GM19099 (cell line): ENCODE data around the gene ACER3.

Experiments used
- POLR2A ChIP-seq: IDR thresholded peaks from 3 replicates; pipeline ENCODE4 v1.6.1; 2011; ENCODE audit warnings: low read depth; ENCODE audit not compliant: insufficient read length; ENCODE audit errors: extremely low read depth

Gene ACER3

DNA sequence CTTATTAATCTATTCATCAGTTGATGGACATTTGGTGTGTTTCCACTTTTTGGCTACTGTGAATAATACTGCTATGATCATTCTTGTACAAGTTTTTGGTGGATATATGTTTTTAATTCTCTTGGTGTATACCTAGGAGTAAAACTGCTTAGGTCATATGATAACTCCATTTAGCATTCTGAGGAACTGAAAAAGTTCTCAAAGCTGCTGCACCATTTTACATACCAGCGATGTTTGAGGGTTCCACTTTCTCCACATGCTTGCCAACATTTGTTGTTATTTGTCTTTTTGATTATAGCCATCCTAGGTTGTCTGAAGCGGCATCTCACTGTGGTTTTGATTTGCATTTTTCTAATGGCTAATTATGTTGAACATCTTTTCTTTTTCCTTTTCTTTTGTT, 4.1 kb upstream of the ACER3 start:
- TF ChIP-seq POLR2A: no peak

DNA sequence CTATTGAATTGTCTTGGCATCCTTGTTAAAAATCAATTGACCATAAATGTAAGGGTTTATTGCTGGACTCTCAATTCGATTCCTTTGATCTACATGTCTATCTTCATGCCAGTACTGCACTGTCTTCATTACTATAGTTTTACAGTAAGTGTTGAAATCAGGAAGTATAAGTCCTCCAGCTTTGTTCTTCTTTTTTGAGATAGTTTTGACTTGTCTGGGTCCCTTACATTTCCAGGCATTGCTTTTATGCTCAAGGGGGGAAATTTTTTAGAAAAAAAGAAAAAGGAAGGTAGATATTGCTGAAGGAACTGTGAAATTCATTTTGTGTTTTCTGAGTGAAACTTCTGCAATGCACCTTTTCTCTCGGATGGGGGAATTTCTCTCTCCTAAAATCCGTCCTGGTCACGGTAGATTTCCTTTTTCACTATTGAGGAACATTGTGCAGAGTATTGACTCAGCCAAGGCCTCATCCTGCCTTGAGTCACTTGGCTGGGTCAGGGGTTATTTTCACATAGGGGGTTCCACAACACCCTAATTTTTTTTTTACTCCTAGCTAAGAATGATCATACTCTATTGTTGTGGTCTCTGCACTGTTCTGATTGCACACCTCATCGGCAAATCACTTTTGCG, 2.8 kb upstream of the ACER3 start:
- TF ChIP-seq POLR2A: no peak

DNA sequence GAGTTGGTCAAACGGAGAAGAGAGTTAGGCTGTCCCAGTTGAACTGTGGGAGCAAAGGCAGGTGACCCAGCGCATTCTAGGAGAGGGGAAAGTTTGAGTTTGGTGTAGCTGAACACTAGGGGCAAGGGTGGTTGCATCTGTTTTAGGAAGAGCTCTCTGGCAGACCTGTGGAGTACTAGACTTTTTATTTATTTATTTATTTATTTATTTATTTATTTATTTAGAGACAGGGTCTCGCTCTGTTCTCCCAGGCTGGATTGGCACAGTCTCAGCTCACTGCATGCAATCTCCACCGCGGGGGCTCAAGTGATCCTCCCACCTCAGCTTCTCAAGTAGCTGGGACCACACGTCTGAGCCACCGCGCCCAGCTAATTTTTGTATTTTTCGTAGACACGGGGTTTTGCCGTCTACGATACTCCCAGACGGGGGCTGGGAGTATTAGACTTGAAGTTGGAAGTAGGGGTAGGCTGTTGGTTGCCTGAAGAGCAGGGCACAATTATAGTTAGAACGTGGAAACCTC, 950 bp upstream of the ACER3 start:
- TF ChIP-seq POLR2A: no peak

DNA sequence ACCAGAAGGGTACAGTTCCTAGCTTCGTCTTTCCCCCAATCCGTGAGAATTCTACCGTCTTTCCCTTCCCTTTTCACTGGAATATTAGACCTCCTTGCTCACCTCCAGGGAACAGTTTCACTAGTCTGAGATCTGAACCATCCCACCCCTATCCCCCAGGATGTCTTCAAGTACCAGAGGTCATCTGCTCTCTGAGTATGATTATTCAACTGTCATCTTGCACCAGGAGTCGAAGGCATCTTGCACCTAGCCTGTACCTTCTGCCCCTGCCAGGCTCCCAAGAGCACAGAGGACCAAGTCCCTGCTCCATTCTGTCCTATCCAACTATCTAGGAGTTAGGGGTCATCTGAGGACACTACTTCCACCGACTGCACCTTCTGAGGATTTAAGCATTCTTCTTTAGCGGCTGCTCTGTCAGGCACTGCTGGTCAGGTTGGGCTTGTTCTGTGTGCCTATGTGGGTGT, 804 bp downstream of the ACER3 start:
- no peak for TF ChIP-seq POLR2A

GRCh38 chr11:76863196-76863777, 2.6 kb downstream of the ACER3 start:
- no peak for TF ChIP-seq POLR2A

GRCh38 chr11:76872959-76873827, 12.5 kb downstream of the ACER3 start:
- no peak for TF ChIP-seq POLR2A

DNA sequence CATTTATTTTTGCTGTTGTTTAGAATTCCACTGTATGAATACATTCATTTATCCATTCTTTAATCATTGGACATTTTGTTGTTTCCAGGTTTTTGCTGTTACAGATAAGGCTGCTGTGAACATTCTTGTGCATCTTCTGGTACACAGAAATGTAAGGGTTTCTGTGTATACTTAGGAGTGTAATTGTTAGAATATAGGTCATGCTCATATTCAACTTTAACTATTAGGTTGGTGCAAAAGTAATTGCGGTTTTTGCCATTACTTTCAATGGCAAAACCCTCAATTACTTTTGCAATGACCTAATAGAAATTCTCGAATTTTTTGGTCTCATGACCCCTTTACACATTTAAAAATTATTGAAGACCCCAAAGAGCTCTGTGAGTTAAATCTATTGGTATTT, 17.3 kb downstream of the ACER3 start:
- TF ChIP-seq POLR2A: no peak

DNA sequence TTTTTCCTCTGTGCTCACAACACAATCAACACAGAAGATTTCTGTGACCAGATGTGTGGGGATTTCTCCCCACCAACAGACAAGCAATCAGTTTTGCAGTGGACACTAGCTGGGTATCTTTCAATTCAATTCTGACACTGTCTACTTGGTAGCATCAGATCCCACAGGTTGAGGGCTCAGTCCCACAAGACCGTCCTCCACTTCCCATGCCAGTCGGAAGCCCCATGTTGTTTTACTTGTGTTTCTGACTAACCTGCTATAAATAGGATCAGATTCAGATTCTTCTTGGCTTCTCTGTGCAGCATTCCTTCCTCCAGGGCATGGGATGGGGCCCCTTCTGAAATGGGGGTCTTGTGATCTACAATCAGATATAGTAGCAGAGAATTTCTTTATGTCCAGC, 19.6 kb downstream of the ACER3 start:
- TF ChIP-seq POLR2A: no peak

GRCh38 chr11:76880956-76881355, 20.2 kb downstream of the ACER3 start:
- TF ChIP-seq POLR2A: no peak

- TF ChIP-seq POLR2A: no peak
Measured at GRCh38 chr11:76885390-76886097, 24.8 kb downstream of the ACER3 start.

DNA sequence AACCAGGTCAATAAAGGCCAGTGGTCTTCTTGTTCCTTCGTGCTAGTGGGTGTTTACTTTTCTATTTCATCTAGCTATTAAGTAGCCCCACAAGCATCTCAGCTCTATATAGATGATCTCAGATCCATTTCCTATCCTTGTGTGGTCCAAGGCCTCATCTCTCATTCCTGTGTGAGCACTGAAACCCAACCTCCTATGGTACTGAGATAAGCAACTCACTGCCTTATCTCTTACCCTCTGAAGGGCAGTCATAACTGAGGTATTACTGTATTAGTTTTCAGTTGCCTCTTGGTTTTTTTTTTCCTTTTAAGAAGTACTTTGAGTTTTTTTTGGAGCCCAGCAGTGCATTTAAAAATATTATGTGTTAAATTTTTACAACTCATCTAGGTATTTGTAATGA, 28.3 kb downstream of the ACER3 start:
- TF ChIP-seq POLR2A: no peak

GRCh38 chr11:76889411-76889975, 28.8 kb downstream of the ACER3 start:
- TF ChIP-seq POLR2A: no peak

GRCh38 chr11:76890329-76890728, 29.6 kb downstream of the ACER3 start:
- no peak for TF ChIP-seq POLR2A

DNA sequence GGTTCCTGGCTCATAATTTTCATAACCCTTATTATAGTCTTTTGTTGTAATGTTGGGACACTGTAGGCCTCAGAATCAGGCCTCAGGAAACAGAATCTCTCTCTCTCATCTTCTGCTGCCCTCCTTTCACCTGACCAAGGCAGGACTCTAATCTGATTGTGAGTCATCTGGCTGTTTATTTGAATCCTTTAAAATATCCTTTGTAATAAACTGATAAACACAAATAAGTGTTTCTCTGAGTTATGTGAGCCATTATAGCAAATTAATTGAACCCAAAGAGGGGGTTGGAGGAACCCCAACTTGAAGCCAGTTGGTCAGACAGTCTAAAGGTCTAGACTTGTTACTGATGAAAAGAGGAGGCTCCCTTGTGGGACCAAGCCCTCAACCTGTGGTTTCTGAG, 30.6 kb downstream of the ACER3 start:
- no peak for TF ChIP-seq POLR2A

GRCh38 chr11:76891793-76892192, 31.1 kb downstream of the ACER3 start:
- TF ChIP-seq POLR2A: no peak
